K562 (cell line): ENCODE results near the gene PPP1R13L. TPM values are rescaled to one million over a fixed set of nuclear protein-coding genes. Genes with fewer than 3 reads are reported as not detected.
A peak's percentile ranks its signal among the peaks of the same experiment; 100 is the strongest.

ENCODE experiments used
- BRCA1 ChIP-seq, 2 experiments: fragments of 450-650 bp in 1 of 2; sonication (generic) in 1 of 2; formaldehyde crosslinking in 1 of 2; IDR thresholded peaks; 2 replicates each; pipeline versions ENCODE4 v1.5.0 to v1.6.1; 2017 to 2020; ENCODE audit warnings: mild to moderate bottlenecking in 1 of 2, missing genetic modification reagents in 1 of 2
- CBFA2T3 ChIP-seq: fragments of 450-650 bp; IDR thresholded peaks from 2 replicates; pipeline ENCODE4 v1.6.1; 2017
- DMBX1 ChIP-seq: fragments of 250-450 bp; sonication (Bioruptor Pico); IDR thresholded peaks from 2 replicates; pipeline ENCODE4 v1.8.0; 2022; ENCODE audit warnings: inconsistent platforms, mild to moderate bottlenecking, moderate library complexity, borderline replicate concordance
- DPF2 ChIP-seq: fragments of 450-650 bp; IDR thresholded peaks from 2 replicates; pipeline ENCODE4 v1.6.1; 2016
- FOXA1 ChIP-seq: fragments of 450-650 bp; IDR thresholded peaks from 2 replicates; pipeline ENCODE4 v1.6.1; 2016; ENCODE audit warnings: mild to moderate bottlenecking, borderline replicate concordance
- HDAC1 ChIP-seq, 2 experiments: fragments of 450-650 bp; IDR thresholded peaks; 2 replicates each; pipeline ENCODE4 v1.6.1; 2016 to 2017; ENCODE audit warnings: inconsistent platforms in 1 of 2, mild to moderate bottlenecking in 1 of 2, moderate library complexity in 1 of 2
- MAZ ChIP-seq, 2 experiments: fragments of 450-650 bp in 1 of 2; sonication (generic) in 1 of 2; formaldehyde crosslinking; IDR thresholded peaks in 1 of 2; conservative IDR thresholded peaks in 1 of 2; 2 replicates each; pipeline versions ENCODE4 v1.4.0 to v1.5.0; 2020; ENCODE audit warnings: mild to moderate bottlenecking in 1 of 2, missing genetic modification reagents in 1 of 2
- ZEB2 ChIP-seq: fragments of 450-650 bp; IDR thresholded peaks from 2 replicates; pipeline ENCODE4 v1.6.1; 2016
- ZNF354B ChIP-seq: fragments of 250-450 bp; sonication (Bioruptor Pico); IDR thresholded peaks from 2 replicates; pipeline ENCODE4 v1.4.0; 2020
- ZNF431 ChIP-seq: sonication (generic); formaldehyde crosslinking; IDR thresholded peaks from 2 replicates; pipeline ENCODE4 v1.8.0; 2022; ENCODE audit warnings: mild to moderate bottlenecking, missing genetic modification reagents
- polyA plus RNA-seq, 8 experiments: library from polyadenylated mRNA; depleted of rRNA in 4 of 8; stranded (reverse) in 5 of 8; unstranded in 3 of 8; fragments of >200 nt; fragmentation: Nextera tagmentation in 2 of 8; fragmentation: Illumina TruSeq in 1 of 8; extraction: Ambion mirVana in 2 of 8; extraction: Trizol in 1 of 8; gene quantifications; 2 replicates each; pipeline versions ENCODE4 v1.2.1 to v1.2.3, GENCODE V29; 2011 to 2014; ENCODE audit warnings: inconsistent platforms in 1 of 8, missing spikeins in 1 of 8
- total RNA-seq, 7 experiments: library from RNA; depleted of rRNA in 6 of 7; stranded (reverse); fragments of >200 nt in 6 of 7; fragmentation: Illumina TruSeq in 2 of 7; extraction: Trizol in 2 of 7; gene quantifications; 2 replicates each; pipeline versions ENCODE4 v1.2.1 to v1.2.3, GENCODE V29; 2011 to 2021; ENCODE audit warnings: low replicate concordance in 1 of 7
- TF ChIP-seq, protein P1 (sequence below), 2 experiments: fragments of 450-650 bp; formaldehyde crosslinking in 1 of 2; IDR thresholded peaks; 2 replicates each; pipeline versions ENCODE4 v1.4.0 to v1.6.1; 2014 to 2020; ENCODE audit warnings: mild to moderate bottlenecking in 2 of 2, borderline replicate concordance in 1 of 2, low read depth in 1 of 2
- TF ChIP-seq, protein P2 (sequence below): IDR thresholded peaks from 2 replicates; pipeline ENCODE4 v1.6.1; 2012; ENCODE audit warnings: low read depth, low read length, improper control_type of control experiment, borderline replicate concordance
- TF ChIP-seq, protein P3 (sequence below): fragments of 200-400 bp; formaldehyde crosslinking; IDR thresholded peaks from 2 replicates; pipeline ENCODE4 v1.6.1; 2017; ENCODE audit warnings: mild to moderate bottlenecking, low read depth, low read length, moderate library complexity

PPP1R13L gene
- total and polyA plus RNA-seq, 9 of the 15 experiments (the other 6 are each of a cell fraction or from before 2014, with no cell fraction given) = 0.32 to 6.7 (median 2.0) TPM

DNA sequence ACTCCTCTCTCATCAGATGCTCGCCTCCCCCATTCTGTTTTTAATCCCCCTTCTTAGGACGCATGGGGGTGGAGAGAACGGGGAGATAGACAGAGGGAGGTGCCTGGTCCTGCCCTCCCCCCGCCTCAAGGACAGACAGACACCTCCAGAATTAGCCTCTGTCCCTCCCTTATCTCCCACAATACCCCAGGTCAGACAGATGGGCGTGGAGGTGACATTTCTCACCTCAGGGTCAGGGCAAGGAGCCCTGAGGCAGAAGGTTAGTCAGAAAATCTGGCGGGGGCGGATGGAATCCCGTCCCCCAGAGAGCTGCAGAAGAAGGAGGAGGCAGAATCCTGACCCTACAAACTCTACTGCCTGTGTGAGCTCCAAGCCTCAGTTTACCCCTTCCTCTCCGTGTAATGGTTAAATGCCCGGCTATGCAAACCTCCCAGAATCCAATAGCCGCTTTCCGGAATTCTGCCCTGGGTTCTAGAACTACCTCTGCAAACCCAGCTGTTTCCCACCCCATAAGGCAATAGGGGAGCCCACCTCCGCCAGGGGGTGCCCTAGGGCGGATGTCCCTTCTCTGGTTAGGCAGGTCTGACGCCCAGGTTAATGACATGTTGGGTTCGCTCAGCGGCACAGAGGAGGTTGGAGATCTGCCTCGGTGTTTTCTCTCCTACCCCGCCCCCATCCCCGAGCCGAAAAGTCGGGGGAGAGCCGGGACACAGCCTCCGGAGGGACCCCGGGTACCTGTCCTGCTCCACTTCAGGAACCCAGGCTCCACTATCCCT, 900 bp downstream of the PPP1R13L start (continued):
- TF ChIP-seq, protein P1, sequence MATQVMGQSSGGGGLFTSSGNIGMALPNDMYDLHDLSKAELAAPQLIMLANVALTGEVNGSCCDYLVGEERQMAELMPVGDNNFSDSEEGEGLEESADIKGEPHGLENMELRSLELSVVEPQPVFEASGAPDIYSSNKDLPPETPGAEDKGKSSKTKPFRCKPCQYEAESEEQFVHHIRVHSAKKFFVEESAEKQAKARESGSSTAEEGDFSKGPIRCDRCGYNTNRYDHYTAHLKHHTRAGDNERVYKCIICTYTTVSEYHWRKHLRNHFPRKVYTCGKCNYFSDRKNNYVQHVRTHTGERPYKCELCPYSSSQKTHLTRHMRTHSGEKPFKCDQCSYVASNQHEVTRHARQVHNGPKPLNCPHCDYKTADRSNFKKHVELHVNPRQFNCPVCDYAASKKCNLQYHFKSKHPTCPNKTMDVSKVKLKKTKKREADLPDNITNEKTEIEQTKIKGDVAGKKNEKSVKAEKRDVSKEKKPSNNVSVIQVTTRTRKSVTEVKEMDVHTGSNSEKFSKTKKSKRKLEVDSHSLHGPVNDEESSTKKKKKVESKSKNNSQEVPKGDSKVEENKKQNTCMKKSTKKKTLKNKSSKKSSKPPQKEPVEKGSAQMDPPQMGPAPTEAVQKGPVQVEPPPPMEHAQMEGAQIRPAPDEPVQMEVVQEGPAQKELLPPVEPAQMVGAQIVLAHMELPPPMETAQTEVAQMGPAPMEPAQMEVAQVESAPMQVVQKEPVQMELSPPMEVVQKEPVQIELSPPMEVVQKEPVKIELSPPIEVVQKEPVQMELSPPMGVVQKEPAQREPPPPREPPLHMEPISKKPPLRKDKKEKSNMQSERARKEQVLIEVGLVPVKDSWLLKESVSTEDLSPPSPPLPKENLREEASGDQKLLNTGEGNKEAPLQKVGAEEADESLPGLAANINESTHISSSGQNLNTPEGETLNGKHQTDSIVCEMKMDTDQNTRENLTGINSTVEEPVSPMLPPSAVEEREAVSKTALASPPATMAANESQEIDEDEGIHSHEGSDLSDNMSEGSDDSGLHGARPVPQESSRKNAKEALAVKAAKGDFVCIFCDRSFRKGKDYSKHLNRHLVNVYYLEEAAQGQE (IDR thresholded peaks at IDR 0.05; ENCODE audit: borderline replicate concordance) = peak; percentile 29; the same call in 1 of the 2 replicates
- TF ChIP-seq, protein P1 (CRISPR knock-in tag; IDR thresholded peaks at IDR 0.05; ENCODE audit: low read depth) = no peak
- TF ChIP-seq MAZ (CRISPR knock-in tag; conservative IDR thresholded peaks at IDR 0.05 in 1 of 2, IDR thresholded peaks at IDR 0.05 in 1 of 2) (peak in 1 of 2 experiments; percentile 73; a peak in 2 of 4 replicates), CBFA2T3 (peak; percentile 66), ZNF431 (CRISPR knock-in tag) (no peak), ZNF354B (no peak), DMBX1 (CRISPR knock-in tag) (no peak), BRCA1 (IDR thresholded peaks at IDR 0.05) (no peak), BRCA1 (CRISPR knock-in tag; IDR thresholded peaks at IDR 0.05) (no peak), ZEB2 (peak; percentile 68), HDAC1 (IDR thresholded peaks at IDR 0.05) (peak in 1 of 2 experiments; percentile 50; a peak in 1 of 4 replicates), FOXA1 (no peak), DPF2 (peak; percentile 61)
- TF ChIP-seq, protein P2, sequence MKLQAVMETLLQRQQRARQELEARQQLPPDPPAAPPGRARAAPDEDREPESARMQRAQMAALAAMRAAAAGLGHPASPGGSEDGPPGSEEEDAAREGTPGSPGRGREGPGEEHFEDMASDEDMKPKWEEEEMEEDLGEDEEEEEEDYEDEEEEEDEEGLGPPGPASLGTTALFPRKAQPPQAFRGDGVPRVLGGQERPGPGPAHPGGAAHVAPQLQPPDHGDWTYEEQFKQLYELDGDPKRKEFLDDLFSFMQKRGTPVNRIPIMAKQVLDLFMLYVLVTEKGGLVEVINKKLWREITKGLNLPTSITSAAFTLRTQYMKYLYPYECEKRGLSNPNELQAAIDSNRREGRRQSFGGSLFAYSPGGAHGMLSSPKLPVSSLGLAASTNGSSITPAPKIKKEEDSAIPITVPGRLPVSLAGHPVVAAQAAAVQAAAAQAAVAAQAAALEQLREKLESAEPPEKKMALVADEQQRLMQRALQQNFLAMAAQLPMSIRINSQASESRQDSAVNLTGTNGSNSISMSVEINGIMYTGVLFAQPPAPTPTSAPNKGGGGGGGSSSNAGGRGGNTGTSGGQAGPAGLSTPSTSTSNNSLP = no peak
- TF ChIP-seq, protein P3, sequence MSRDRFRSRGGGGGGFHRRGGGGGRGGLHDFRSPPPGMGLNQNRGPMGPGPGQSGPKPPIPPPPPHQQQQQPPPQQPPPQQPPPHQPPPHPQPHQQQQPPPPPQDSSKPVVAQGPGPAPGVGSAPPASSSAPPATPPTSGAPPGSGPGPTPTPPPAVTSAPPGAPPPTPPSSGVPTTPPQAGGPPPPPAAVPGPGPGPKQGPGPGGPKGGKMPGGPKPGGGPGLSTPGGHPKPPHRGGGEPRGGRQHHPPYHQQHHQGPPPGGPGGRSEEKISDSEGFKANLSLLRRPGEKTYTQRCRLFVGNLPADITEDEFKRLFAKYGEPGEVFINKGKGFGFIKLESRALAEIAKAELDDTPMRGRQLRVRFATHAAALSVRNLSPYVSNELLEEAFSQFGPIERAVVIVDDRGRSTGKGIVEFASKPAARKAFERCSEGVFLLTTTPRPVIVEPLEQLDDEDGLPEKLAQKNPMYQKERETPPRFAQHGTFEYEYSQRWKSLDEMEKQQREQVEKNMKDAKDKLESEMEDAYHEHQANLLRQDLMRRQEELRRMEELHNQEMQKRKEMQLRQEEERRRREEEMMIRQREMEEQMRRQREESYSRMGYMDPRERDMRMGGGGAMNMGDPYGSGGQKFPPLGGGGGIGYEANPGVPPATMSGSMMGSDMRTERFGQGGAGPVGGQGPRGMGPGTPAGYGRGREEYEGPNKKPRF = no peak
